ENCODE data around the gene FAM47B. TPM values are rescaled to one million over a fixed set of nuclear protein-coding genes. Genes with fewer than 3 reads are reported as not detected.

Gene FAM47B
- total and polyA plus RNA-seq, 2 of the 8 experiments (the other 6 are each of a cell fraction or from before 2014, with no cell fraction given): not detected

DNA sequence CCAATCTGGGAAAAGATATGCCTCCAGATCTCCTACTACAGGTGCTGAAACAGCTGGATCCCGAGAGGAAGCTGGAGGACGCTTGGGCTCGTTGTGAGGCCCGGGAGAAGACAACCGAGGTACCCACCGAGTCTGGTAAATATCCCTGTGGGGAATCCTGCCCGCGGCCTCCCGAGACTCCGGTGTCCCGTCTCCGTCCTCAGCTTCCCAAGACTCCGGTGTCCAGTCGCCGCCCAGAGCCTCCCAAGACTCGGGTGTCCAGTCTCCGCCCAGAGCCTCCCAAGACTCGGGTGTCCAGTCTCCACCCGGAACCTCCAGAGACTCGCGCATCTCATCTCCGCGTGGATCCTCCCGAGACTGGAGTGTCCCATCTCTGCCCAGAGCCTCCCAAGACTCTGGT, 639 bp downstream of the FAM47B start:
- H3K4me3 ChIP-seq (ENCODE audit: extremely low read depth in 1 of 4, insufficient read depth in 2 of 4, low read depth in 3 of 4, low read length in 4 of 4): no peak overlapping the region
- H3K18ac ChIP-seq (ENCODE audit: extremely low read depth, low read length): no peak overlapping the region
- no peak overlapping the region for H2AFZ ChIP-seq (ENCODE audit: low read length)
- H4K20me1 ChIP-seq (replicated peaks in 1 of 2; ENCODE audit: control insufficient read depth in 1 of 2, insufficient read depth in 2 of 2, low read length in 2 of 2): no peaks in the 10 kb centered on the region
- H2BK12ac ChIP-seq (ENCODE audit: low read depth, low read length): no peak overlapping the region
- H4K8ac ChIP-seq (ENCODE audit: extremely low read depth, insufficient read depth, low read length): no peak overlapping the region
- no peaks in the 10 kb centered on the region for H3K27me3 ChIP-seq (replicated peaks in 1 of 4; ENCODE audit: control insufficient read depth in 3 of 4, extremely low read depth in 1 of 4, insufficient read depth in 3 of 4, low read length in 3 of 4)
- H3K79me2 ChIP-seq (ENCODE audit: control insufficient read depth in 1 of 2, insufficient read depth in 2 of 2, low read length in 2 of 2): no peaks in the 10 kb centered on the region
- no peak overlapping the region for H4K91ac ChIP-seq (replicated peaks; ENCODE audit: insufficient read length, low read length)
- no peak overlapping the region for H3K23ac ChIP-seq (ENCODE audit: insufficient read length)
- no peak overlapping the region for H2BK5ac ChIP-seq (ENCODE audit: low read depth, low read length)
- DNase-seq (ENCODE audit: low read depth in 1 of 2, low spot score in 2 of 2) (no peak), FAIRE-seq (no peak)
- no peak overlapping the region for H3K4me2 ChIP-seq (ENCODE audit: insufficient read depth in 1 of 2, low read depth in 2 of 2, low read length in 2 of 2)
- no peaks in the 10 kb centered on the region; a peak in 1 of 4 replicates for H3K9me3 ChIP-seq (ENCODE audit: insufficient read depth in 2 of 2, low read depth in 1 of 2, low read length in 1 of 2)
- no peak overlapping the region for H3K4ac ChIP-seq (replicated peaks; ENCODE audit: insufficient read length, low read depth, low read length)
- H2BK20ac ChIP-seq (ENCODE audit: low read length): no peak overlapping the region
- no peaks in the 10 kb centered on the region for H3K36me3 ChIP-seq (ENCODE audit: control insufficient read depth in 2 of 4, insufficient read depth in 4 of 4, low read length in 3 of 4)
- WGBS, 2 experiments (ENCODE audit: extremely low coverage in 1 of 2, insufficient coverage in 1 of 2, insufficient read length in 1 of 2, insufficient replicate concordance in 2 of 2, low coverage in 1 of 2, low lambda C conversion rate in 2 of 2, missing lambda C conversion rate in 1 of 2): 97% methylated on average over 12 of the region's 24 CpGs; no CpG with 5 or more reads in 1 of the 2 experiments
- H3K56ac ChIP-seq (replicated peaks; ENCODE audit: insufficient read length, low read depth, low read length): no peak overlapping the region
- H4K5ac ChIP-seq (ENCODE audit: insufficient read length, low read depth, low read length): no peak overlapping the region
- ChIA-PET POLR2A (ENCODE audit: partially characterized antibody) (no interaction called here), CTCF (ENCODE audit: partially characterized antibody) (no interaction called here)
- no peak overlapping the region for H3K14ac ChIP-seq (ENCODE audit: insufficient read length)
- H3K23me2 ChIP-seq (ENCODE audit: low read depth, low read length): no peaks in the 10 kb centered on the region; the same call in 1 of the 2 replicates
- no peak overlapping the region for H2AK5ac ChIP-seq (ENCODE audit: low read depth, low read length)
- no peak overlapping the region for H2BK15ac ChIP-seq (ENCODE audit: low read length)
- H3K27ac ChIP-seq (ENCODE audit: low read depth, low read length): no peak overlapping the region
- no peak overlapping the region for H3K9ac ChIP-seq (replicated peaks in 1 of 4; ENCODE audit: extremely low read depth in 1 of 4, low read depth in 3 of 4, low read length in 3 of 4)
- no peaks in the 10 kb centered on the region for H3K4me1 ChIP-seq (replicated peaks in 1 of 4; ENCODE audit: control insufficient read depth in 3 of 4, insufficient read depth in 4 of 4, low read length in 3 of 4)
- H2BK120ac ChIP-seq (replicated peaks; ENCODE audit: low read depth, low read length): no peak overlapping the region
- H3K79me1 ChIP-seq (ENCODE audit: low read depth, low read length): no peaks in the 10 kb centered on the region
- TF ChIP-seq SAP30 (IDR thresholded peaks at IDR 0.05; ENCODE audit: insufficient read depth, insufficient replicate concordance, low read length) (no peak), TBP (IDR thresholded peaks at IDR 0.05; ENCODE audit: low read depth, low read length) (no peak), KDM4A (IDR thresholded peaks at IDR 0.05; ENCODE audit: low read depth, low read length, severe bottlenecking) (no peak), MAX (IDR thresholded peaks at IDR 0.05) (no peak), RBBP5 (IDR thresholded peaks at IDR 0.05; ENCODE audit: borderline replicate concordance, low read depth, low read length) (no peak), SUZ12 (IDR thresholded peaks at IDR 0.05; ENCODE audit: low read length) (no peak), HDAC6 (IDR thresholded peaks at IDR 0.05; ENCODE audit: low read depth, low read length) (no peak), SIRT6 (IDR thresholded peaks at IDR 0.05; ENCODE audit: low read length) (no peak), ZNF274 (IDR thresholded peaks at IDR 0.05; ENCODE audit: borderline replicate concordance, extremely low read depth, low read length) (no peak), GABPA (IDR thresholded peaks at IDR 0.05; ENCODE audit: borderline replicate concordance, insufficient read depth, low read length) (no peak), USF2 (IDR thresholded peaks at IDR 0.05; ENCODE audit: low read length) (no peak), FOSL1 (IDR thresholded peaks at IDR 0.05; ENCODE audit: insufficient read depth, low read depth, low read length) (no peak), MAFK (IDR thresholded peaks at IDR 0.05; ENCODE audit: low read depth, low read length) (no peak)
